DND-41 (cell line): Measurements from ENCODE around the gene SPOCK2.
"Not testable (repeated sequence)": the region's sequence is repeated elsewhere in the genome, so short reads cannot be mapped to it uniquely, and the experiment has no call there.

Experiments used
- ATAC-seq: fragments of 200-7000 bp; cut with Tn5 transposase; 3 replicates; pipeline ENCODE4 v1.9.1; 2021; ENCODE audit warnings: low read depth; ENCODE audit not compliant: insufficient read depth
- DNase-seq: peaks from one replicate; pipeline ENCODE4 v3.0.0-alpha.2; 2020
- H2AFZ ChIP-seq: 2 replicates; pipeline ENCODE4 v1.6.0; 2012; ENCODE audit warnings: low read depth, low read length
- H3K27ac ChIP-seq: 2 replicates; pipeline ENCODE4 v1.5.1; 2012; ENCODE audit warnings: low read length, inconsistent platforms
- H3K27me3 ChIP-seq: fragments of 200-600 bp; sonication (generic); 2 replicates; pipeline ENCODE4 v1.6.0; 2012; ENCODE audit warnings: low read length, mild to moderate bottlenecking, inconsistent platforms; ENCODE audit not compliant: insufficient read depth, poor library complexity
- H3K36me3 ChIP-seq: 2 replicates; pipeline ENCODE4 v1.5.1; 2012; ENCODE audit warnings: low read length, inconsistent platforms; ENCODE audit not compliant: insufficient read depth
- H3K4me1 ChIP-seq: 2 replicates; pipeline ENCODE4 v1.5.1; 2012; ENCODE audit warnings: mild to moderate bottlenecking, low read length; ENCODE audit not compliant: insufficient read depth
- H3K4me2 ChIP-seq: 2 replicates; pipeline ENCODE4 v1.6.0; 2012; ENCODE audit warnings: mild to moderate bottlenecking, moderate library complexity, low read length, inconsistent platforms; ENCODE audit not compliant: insufficient read depth
- H3K4me3 ChIP-seq, 2 experiments: fragments of 200-600 bp in 1 of 2; shearing (Covaris generic) in 1 of 2; 2 replicates each; pipeline ENCODE4 v1.5.1; 2012 to 2016; ENCODE audit warnings: inconsistent platforms in 2 of 2, low read length in 2 of 2, mild to moderate bottlenecking in 2 of 2, low read depth in 1 of 2, moderate library complexity in 1 of 2
- H3K79me2 ChIP-seq: 2 replicates; pipeline ENCODE4 v1.6.0; 2012; ENCODE audit warnings: low read length, inconsistent platforms; ENCODE audit not compliant: insufficient read depth
- H3K9ac ChIP-seq: 2 replicates; pipeline ENCODE4 v1.6.0; 2012; ENCODE audit warnings: low read depth, mild to moderate bottlenecking, inconsistent platforms, low read length, moderate library complexity
- H3K9me3 ChIP-seq: 2 replicates; pipeline ENCODE4 v1.5.1; 2012; ENCODE audit warnings: low read length, moderate library complexity, mild to moderate bottlenecking, inconsistent platforms; ENCODE audit not compliant: insufficient read depth, severe bottlenecking
- H4K20me1 ChIP-seq: 2 replicates; pipeline ENCODE4 v1.6.0; 2012; ENCODE audit warnings: low read length; ENCODE audit not compliant: insufficient read depth
- CTCF ChIP-seq: IDR thresholded peaks from 2 replicates; pipeline ENCODE4 v1.5.1; 2012; ENCODE audit warnings: borderline replicate concordance, low read length, moderate library complexity, mild to moderate bottlenecking; ENCODE audit not compliant: poor library complexity, severe bottlenecking; ENCODE audit errors: extremely low read depth
- EZH2 ChIP-seq: IDR thresholded peaks from 3 replicates; pipeline ENCODE4 v1.6.1; 2012; ENCODE audit warnings: borderline replicate concordance, low read depth, mild to moderate bottlenecking, moderate library complexity, low read length, inconsistent platforms; ENCODE audit not compliant: severe bottlenecking

The SPOCK2 gene

GRCh38 chr10:72109636-72110157, 21.3 kb upstream of the SPOCK2 start:
- Histone ChIP-seq H3K9me3 (no peaks in the 10 kb centered on the region), H3K27ac (peak overlapping the region; percentile 92), H2AFZ (no peak overlapping the region), H3K36me3 (peaks cover 8% of the 10 kb centered on the region; the same call in 1 of the 2 replicates), H3K9ac (0 out of 2 replicates have a peak overlapping the region, but pooled peaks have one; percentile 44), H3K4me2 (no peak overlapping the region), H3K27me3 (no peaks in the 10 kb centered on the region), H4K20me1 (no peaks in the 10 kb centered on the region), H3K4me3 (no peak overlapping the region), H3K79me2 (no peaks in the 10 kb centered on the region), H3K4me1 (peaks cover 57% of the 10 kb centered on the region)
- ATAC-seq, result no peak
- DNase-seq, result no peak
- no peak for TF ChIP-seq CTCF
- TF ChIP-seq EZH2, result no peak

GRCh38 chr10:72108830-72109635, 20.7 kb upstream of the SPOCK2 start:
- Histone ChIP-seq H3K27me3 (no peaks in the 10 kb centered on the region), H3K79me2 (no peaks in the 10 kb centered on the region), H2AFZ (no peak overlapping the region), H3K9me3 (no peaks in the 10 kb centered on the region), H3K9ac (peak overlapping the region; percentile 44), H3K4me1 (peaks cover 58% of the 10 kb centered on the region), H3K36me3 (peaks cover 8% of the 10 kb centered on the region; the same call in 1 of the 2 replicates), H3K4me3 (no peak overlapping the region), H3K4me2 (peak overlapping the region; percentile 55), H3K27ac (peak overlapping the region; percentile 92), H4K20me1 (no peaks in the 10 kb centered on the region)
- TF ChIP-seq CTCF, result no peak
- TF ChIP-seq EZH2, result no peak
- ATAC-seq (no peak), DNase-seq (no peak)

- H3K27me3 ChIP-seq, H4K20me1 ChIP-seq, H3K4me3 ChIP-seq, H3K79me2 ChIP-seq, H3K9me3 ChIP-seq, H3K36me3 ChIP-seq: not testable (repeated sequence)
- peak; percentile 27; the same call in 2 of the 3 replicates for ATAC-seq
- Histone ChIP-seq H3K27ac (peak overlapping the region; percentile 92), H2AFZ (0 out of 2 replicates have a peak overlapping the region, but pooled peaks have one; percentile 28), H3K9ac (peak overlapping the region; percentile 44), H3K4me2 (peak overlapping the region; percentile 55), H3K4me1 (peaks cover 58% of the 10 kb centered on the region)
- DNase-seq, result peak; percentile 60
Observed at GRCh38 chr10:72108004-72108370, 19.6 kb upstream of the SPOCK2 start.

GRCh38 chr10:72107325-72108003, 19.1 kb upstream of the SPOCK2 start:
- peak; percentile 71 for DNase-seq
- Histone ChIP-seq H3K27me3 (no peaks in the 10 kb centered on the region), H3K79me2 (no peaks in the 10 kb centered on the region), H3K27ac (peak overlapping the region; percentile 92), H3K9ac (peak overlapping the region; percentile 44), H4K20me1 (no peaks in the 10 kb centered on the region), H3K4me3 (peak overlapping the region in 1 of 2 experiments; percentile 18; a peak in 1 of 4 replicates), H3K4me1 (peaks cover 58% of the 10 kb centered on the region), H3K9me3 (no peaks in the 10 kb centered on the region), H2AFZ (peak overlapping the region; percentile 28; the same call in 1 of the 2 replicates), H3K4me2 (peak overlapping the region; percentile 55), H3K36me3 (peaks cover 8% of the 10 kb centered on the region; the same call in 1 of the 2 replicates)
- TF ChIP-seq CTCF, result no peak
- TF ChIP-seq EZH2, result no peak
- ATAC-seq, result peak; percentile 91
